ENCODE data around the gene RUNX1. TPM values are rescaled to one million over a fixed set of nuclear protein-coding genes. Genes with fewer than 3 reads are reported as not detected.

The RUNX1 gene
- total and polyA plus RNA-seq, 10 of the 15 experiments (the other 5 are each of a cell fraction or from before 2014, with no cell fraction given): 0.90 to 15.2 (median 4.1) TPM

GRCh38 chr21:35079181-35079580 lies 30.1 kb upstream of the RUNX1 start:
- RAD21 ChIA-PET (ENCODE audit: unreplicated experiment): no interaction called here
- SMC1A ChIA-PET (ENCODE audit: uncharacterized antibody, unreplicated experiment): no interaction called here

More at GRCh38 chr21:35079181-35079580, 30.1 kb upstream of the RUNX1 start:
- H3K9me3 ChIP-seq (replicated peaks; ENCODE audit: control insufficient read depth, insufficient read depth, low read length): no peaks in the 10 kb centered on the region
- no peaks in the 10 kb centered on the region for H3K27me3 ChIP-seq (replicated peaks in 1 of 2; ENCODE audit: control insufficient read depth in 2 of 2, insufficient read depth in 2 of 2, low read length in 1 of 2)
- no peaks in the 10 kb centered on the region for H4K20me1 ChIP-seq (ENCODE audit: control insufficient read depth, insufficient read depth)
- in situ Hi-C loops (cut with MboI) (no loop called here), intact Hi-C loops (cut with micrococcal nuclease; ENCODE audit: unreplicated experiment) (no loop called here)
- H3K9ac ChIP-seq (ENCODE audit: control insufficient read depth, insufficient read depth, low read length): no peak overlapping the region
- H3K4me3 ChIP-seq: no peak overlapping the region
- H3K4me1 ChIP-seq (ENCODE audit: control insufficient read depth, insufficient read depth, low read length): no peaks in the 10 kb centered on the region
- no TSS peak for BruUV-seq (replicated peaks)
- DNase-seq (ENCODE audit: low read depth, low spot score): no peak
- ChIA-PET CTCF (no interaction called here), POLR2A (no interaction called here)
- H3K27ac ChIP-seq (ENCODE audit: control insufficient read depth, insufficient read depth): no peak overlapping the region
- TF ChIP-seq WRNIP1 (IDR thresholded peaks at IDR 0.05; ENCODE audit: borderline replicate concordance, low read depth, low read length): no peak
- no peak for TF ChIP-seq KDM1A (IDR thresholded peaks at IDR 0.05; ENCODE audit: borderline replicate concordance)
- TF ChIP-seq MXI1 (IDR thresholded peaks at IDR 0.05; ENCODE audit: low read depth, low read length): no peak
- no peak for TF ChIP-seq E2F8 (IDR thresholded peaks at IDR 0.05; ENCODE audit: low read depth, partially characterized antibody)
- no peak for TF ChIP-seq MYC (IDR thresholded peaks at IDR 0.05; ENCODE audit: insufficient read depth, insufficient read length, insufficient replicate concordance, low read length, severe bottlenecking)
- no peak for TF ChIP-seq RAD51 (IDR thresholded peaks at IDR 0.05)
- TF ChIP-seq TBL1XR1 (IDR thresholded peaks at IDR 0.05; ENCODE audit: low read depth, low read length): no peak
- TF ChIP-seq SREBF2 (IDR thresholded peaks at IDR 0.05; ENCODE audit: low read length): no peak
- no peak overlapping the region for H2AFZ ChIP-seq (ENCODE audit: control insufficient read depth, low read depth, low read length)
- WGBS (ENCODE audit: insufficient coverage, insufficient replicate concordance, low lambda C conversion rate, missing lambda C conversion rate): 20% methylated on average over 3 of the region's 3 CpGs
- H3K79me2 ChIP-seq (ENCODE audit: control insufficient read depth, insufficient read depth, low read length): no peaks in the 10 kb centered on the region
- no peaks in the 10 kb centered on the region for H3K36me3 ChIP-seq (ENCODE audit: control insufficient read depth in 2 of 2, insufficient read depth in 2 of 2, low read length in 1 of 2)
- no peak overlapping the region for H3K4me2 ChIP-seq (ENCODE audit: control insufficient read depth, insufficient read depth)
- no peak for FAIRE-seq
- no peak for ATAC-seq

Data from GM12878 (cell line).